Breast epithelium (tissue), 4 donors: ENCODE measurements around the gene JPH4. TPM values are rescaled to one million over a fixed set of nuclear protein-coding genes. Genes with fewer than 3 reads are reported as not detected.

Source experiments
- DNase-seq, 2 donors: peaks; one replicate each; pipeline ENCODE4 v3.0.0-alpha.2; 2019; ENCODE audit warnings: low spot score in 2 of 2
- H3K27ac ChIP-seq, 2 donors: fragments of 200-600 bp; sonication (generic) in 1 of 2; one replicate each; pipeline ENCODE4 v1.5.1; 2016 to 2019; ENCODE audit warnings: mild to moderate bottlenecking in 1 of 2
- H3K27me3 ChIP-seq, 2 donors: fragments of 200-600 bp; sonication (generic) in 1 of 2; one replicate each; pipeline versions ENCODE4 v1.5.1 to v1.6.0; 2017 to 2019; ENCODE audit warnings: control low read depth in 1 of 2, mild to moderate bottlenecking in 1 of 2
- H3K36me3 ChIP-seq: fragments of 200-600 bp; one replicate; pipeline ENCODE4 v1.5.1; 2019
- H3K4me1 ChIP-seq, 2 donors: fragments of 200-600 bp; sonication (generic); one replicate each; pipeline ENCODE4 v1.5.1; 2016 to 2019; ENCODE audit warnings: control low read depth in 1 of 2
- H3K4me3 ChIP-seq, 3 donors: fragments of 200-600 bp; sonication (generic); 1 replicate in 2 of 3; 2 replicates in 1 of 3; pipeline ENCODE4 v1.5.1; 2016 to 2019; ENCODE audit warnings: mild to moderate bottlenecking in 3 of 3, moderate library complexity in 2 of 3
- H3K9me3 ChIP-seq, 2 donors: fragments of 200-600 bp; sonication (generic) in 1 of 2; one replicate each; pipeline ENCODE4 v1.5.1; 2016 to 2019; ENCODE audit warnings: control low read depth in 1 of 2
- CTCF ChIP-seq, 3 donors: fragments of 450-650 bp; IDR thresholded peaks; one replicate each; pipeline ENCODE4 v1.5.1; 2016 to 2017; ENCODE audit warnings: antibody characterized with exemption in 3 of 3, mild to moderate bottlenecking in 3 of 3, moderate library complexity in 3 of 3
- POLR2A ChIP-seq: fragments of 450-650 bp; IDR thresholded peaks from one replicate; pipeline ENCODE4 v1.6.1; 2016; ENCODE audit warnings: antibody characterized with exemption, mild to moderate bottlenecking, moderate library complexity
- POLR2AphosphoS5 ChIP-seq, 3 donors: sonication (generic); formaldehyde crosslinking; IDR thresholded peaks; one replicate each; pipeline ENCODE4 v1.6.1; 2017; ENCODE audit warnings: antibody characterized with exemption in 3 of 3
- intact Hi-C: fragments of 100-400 bp; cut with DNase I; formaldehyde crosslinking; loops from one replicate; pipeline ENCODE4 v1.15.1; 2023; ENCODE audit warnings: low total_unique reads
- total RNA-seq, 3 donors: library from RNA; depleted of rRNA; stranded (reverse); fragments of >200 nt; gene quantifications; one replicate each; pipeline ENCODE4 v1.1.0, GENCODE V29; 2016

Gene JPH4
- total RNA-seq, 3 donors from 2014 or later = 0.66 to 0.96 (median 0.73) TPM

DNA sequence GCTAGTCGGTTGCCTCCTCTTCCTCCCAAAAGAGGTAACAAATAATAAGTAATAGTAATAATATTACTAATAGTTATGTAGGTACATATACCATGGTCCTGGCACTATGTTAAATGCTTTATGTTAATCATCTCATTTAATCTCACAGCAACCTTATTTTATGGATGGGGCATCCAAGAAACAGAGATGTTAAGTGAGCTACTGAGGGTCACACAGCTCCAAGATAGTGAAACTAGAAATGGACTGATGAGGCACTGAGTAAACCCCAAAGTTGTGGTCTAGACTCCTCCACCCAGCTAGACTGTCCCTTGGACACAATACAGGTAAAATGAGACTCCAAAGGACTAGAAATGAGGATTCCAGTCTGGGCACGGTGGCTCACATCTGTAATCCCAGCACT is 42.1 kb downstream of the JPH4 start:
- intact Hi-C loops = no loop called here
- H3K27me3 ChIP-seq = no peaks in the 10 kb centered on the region
- TF ChIP-seq POLR2A = no peak
- TF ChIP-seq CTCF (IDR thresholded peaks at IDR 0.05) = no peak
- no peak for TF ChIP-seq POLR2AphosphoS5 (IDR thresholded peaks at IDR 0.05)
- no peaks in the 10 kb centered on the region for H3K4me1 ChIP-seq
- H3K27ac ChIP-seq = no peak overlapping the region
- H3K4me3 ChIP-seq = no peak overlapping the region
- no peaks in the 10 kb centered on the region for H3K9me3 ChIP-seq
- DNase-seq = no peak
- H3K36me3 ChIP-seq = no peaks in the 10 kb centered on the region

DNA sequence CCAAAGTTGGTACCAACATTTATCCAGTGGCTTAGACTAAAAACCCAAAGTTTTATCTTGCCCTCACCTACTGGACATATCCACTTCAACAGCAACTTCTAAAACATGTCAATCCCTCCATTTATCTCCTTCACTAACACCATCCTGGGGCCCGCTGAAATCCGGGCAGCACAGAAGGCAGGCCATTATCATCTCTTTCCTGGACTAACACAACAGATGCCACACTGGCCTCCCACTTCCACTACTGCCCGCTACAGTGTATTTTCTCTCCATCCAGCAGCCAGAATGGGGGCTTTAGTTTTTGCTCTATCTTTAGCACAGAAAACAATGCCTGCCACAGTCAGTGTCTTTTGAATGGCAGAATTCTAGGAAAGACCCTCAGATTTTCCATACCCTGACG is 42.6 kb downstream of the JPH4 start:
- no peak for TF ChIP-seq CTCF (IDR thresholded peaks at IDR 0.05)
- intact Hi-C loops = no loop called here
- no peak overlapping the region for H3K27ac ChIP-seq
- H3K27me3 ChIP-seq = no peaks in the 10 kb centered on the region
- DNase-seq = no peak
- H3K36me3 ChIP-seq = no peaks in the 10 kb centered on the region
- no peak overlapping the region for H3K4me3 ChIP-seq
- no peaks in the 10 kb centered on the region for H3K4me1 ChIP-seq
- H3K9me3 ChIP-seq = no peaks in the 10 kb centered on the region

- H3K9me3 ChIP-seq = no peaks in the 10 kb centered on the region
- H3K36me3 ChIP-seq = no peaks in the 10 kb centered on the region
- DNase-seq = no peak
- no peak for TF ChIP-seq POLR2AphosphoS5 (IDR thresholded peaks at IDR 0.05)
- TF ChIP-seq CTCF (IDR thresholded peaks at IDR 0.05) = no peak
- H3K4me1 ChIP-seq = no peaks in the 10 kb centered on the region
- H3K27me3 ChIP-seq = no peaks in the 10 kb centered on the region
- intact Hi-C loops = no loop called here
- no peak overlapping the region for H3K27ac ChIP-seq
- H3K4me3 ChIP-seq = no peak overlapping the region
Measured at GRCh38 chr14:23533652-23534435, 44.7 kb downstream of the JPH4 start.

DNA sequence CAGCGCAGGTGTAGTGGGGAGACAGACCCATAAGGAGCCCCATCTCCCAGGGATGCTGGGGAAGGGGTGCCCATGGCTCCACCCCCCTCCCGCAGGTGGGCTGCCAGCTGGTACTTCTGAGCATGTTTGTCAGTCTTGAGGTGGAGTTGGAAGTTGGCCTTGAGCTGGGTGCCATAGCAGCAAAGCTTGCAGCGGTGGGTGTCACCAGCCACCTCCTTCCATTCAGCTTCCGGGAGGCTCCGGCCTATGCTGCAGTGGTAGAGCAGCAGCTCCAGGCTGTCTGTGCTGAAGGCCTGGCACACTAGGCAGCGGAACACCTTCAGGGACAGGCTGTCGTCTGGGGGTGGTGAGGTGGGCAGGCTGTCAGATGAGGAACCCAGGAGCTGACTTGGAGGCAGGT is 45.9 kb downstream of the JPH4 start:
- DNase-seq = no peak
- intact Hi-C loops = no loop called here
- TF ChIP-seq POLR2AphosphoS5 (IDR thresholded peaks at IDR 0.05) (no peak), CTCF (IDR thresholded peaks at IDR 0.05) (no peak), POLR2A (no peak)

DNA sequence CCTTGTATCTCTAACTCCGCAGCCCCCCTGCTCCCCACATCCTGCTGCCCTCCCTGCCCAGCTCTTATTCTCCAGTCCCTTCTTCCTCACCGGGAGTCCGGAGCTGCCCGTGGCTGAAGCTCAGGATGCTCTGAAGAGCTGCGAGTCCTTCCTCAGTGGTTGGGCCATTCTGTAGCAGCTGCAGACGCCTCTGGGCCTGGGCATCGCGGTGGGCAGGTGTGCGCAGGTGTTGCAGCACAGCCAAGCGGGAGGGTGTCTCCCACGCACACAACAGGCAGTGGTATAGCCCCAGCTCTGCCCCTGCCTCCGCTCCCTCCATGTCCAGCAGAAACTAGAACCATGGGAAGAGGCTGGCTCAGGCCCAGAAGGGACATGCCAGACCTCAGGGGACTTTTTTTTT is 47.2 kb downstream of the JPH4 start:
- H3K4me1 ChIP-seq = no peaks in the 10 kb centered on the region
- intact Hi-C loops = no loop called here
- no peak overlapping the region for H3K4me3 ChIP-seq
- H3K27ac ChIP-seq = no peak overlapping the region
- no peaks in the 10 kb centered on the region for H3K36me3 ChIP-seq
- H3K27me3 ChIP-seq = no peaks in the 10 kb centered on the region
- TF ChIP-seq CTCF (IDR thresholded peaks at IDR 0.05) (no peak), POLR2AphosphoS5 (IDR thresholded peaks at IDR 0.05) (no peak), POLR2A (no peak)
- H3K9me3 ChIP-seq = no peaks in the 10 kb centered on the region
- DNase-seq = no peak

More for the DNA sequence above, 45.9 kb downstream of the JPH4 start:
- H3K36me3 ChIP-seq = no peaks in the 10 kb centered on the region
- no peaks in the 10 kb centered on the region for H3K4me1 ChIP-seq
- H3K9me3 ChIP-seq = no peaks in the 10 kb centered on the region
- H3K27me3 ChIP-seq = no peaks in the 10 kb centered on the region
- H3K4me3 ChIP-seq = no peak overlapping the region
- H3K27ac ChIP-seq = no peak overlapping the region
